OCI-LY7 (cell line): ENCODE results near the gene SERGEF. TPM values are rescaled to one million over a fixed set of nuclear protein-coding genes. Genes with fewer than 3 reads are reported as not detected.

ENCODE experiments used
- BruUV-seq: library from RNA; stranded (reverse); fragments of 400-500 nt; replicated peaks from 2 replicates; lab custom pipeline; 2021; lab: Mats Ljungman, UMichigan
- CTCF ChIA-PET: fragments of 300-600 bp; sonication (Branson Sonifier 250); formaldehyde crosslinking; loops from one replicate; lab custom pipeline; 2022; ENCODE audit warnings: antibody characterized with exemption; ENCODE audit not compliant: unreplicated experiment; lab: Charles Lee
- POLR2A ChIA-PET: fragments of 300-600 bp; sonication (Branson Sonifier 250); formaldehyde crosslinking; loops from one replicate; lab custom pipeline; 2022; ENCODE audit warnings: antibody characterized with exemption; lab: Charles Lee
- DNase-seq: peaks from one replicate; pipeline ENCODE4 v3.0.0-alpha.2; 2015; ENCODE audit warnings: low spot score
- H2AFZ ChIP-seq: fragments of 200-600 bp; sonication (generic), shearing (Covaris generic); 2 replicates; pipeline ENCODE4 v1.6.1; 2014; ENCODE audit warnings: mild to moderate bottlenecking, antibody characterized with exemption, low read length, moderate library complexity
- H3K27ac ChIP-seq: fragments of 200-600 bp; sonication (generic); 2 replicates; pipeline ENCODE4 v1.5.1; 2014; ENCODE audit warnings: mixed run types, low read depth, mild to moderate bottlenecking, moderate library complexity, low read length, inconsistent platforms; ENCODE audit not compliant: poor library complexity, severe bottlenecking
- H3K36me3 ChIP-seq: fragments of 200-600 bp; sonication (generic); 2 replicates; pipeline ENCODE4 v1.6.1; 2014; ENCODE audit warnings: mild to moderate bottlenecking, antibody characterized with exemption, low read length, moderate library complexity, mixed read lengths; ENCODE audit not compliant: insufficient read depth
- H3K4me1 ChIP-seq: fragments of 200-600 bp; sonication (generic); 2 replicates; pipeline ENCODE4 v1.5.1; 2014; ENCODE audit warnings: mild to moderate bottlenecking, low read length; ENCODE audit not compliant: insufficient read depth, poor library complexity, severe bottlenecking
- H3K4me2 ChIP-seq: fragments of 200-600 bp; sonication (generic); 2 replicates; pipeline ENCODE4 v1.6.1; 2014; ENCODE audit warnings: mild to moderate bottlenecking, low read length
- H3K4me3 ChIP-seq: fragments of 200-600 bp; sonication (generic); 2 replicates; pipeline ENCODE4 v1.5.1; 2014; ENCODE audit warnings: mild to moderate bottlenecking, low read depth, low read length; ENCODE audit not compliant: poor library complexity, severe bottlenecking
- H3K79me2 ChIP-seq: fragments of 200-600 bp; sonication (generic); 2 replicates; pipeline ENCODE4 v1.6.1; 2016; ENCODE audit warnings: low read depth, mild to moderate bottlenecking, low read length, moderate library complexity, mixed read lengths; ENCODE audit not compliant: insufficient read depth
- H3K9me2 ChIP-seq: fragments of 200-600 bp; sonication (generic); 2 replicates; pipeline ENCODE4 v1.6.1; 2016; ENCODE audit warnings: mild to moderate bottlenecking, low read length, mixed read lengths; ENCODE audit not compliant: insufficient read depth
- H3K9me3 ChIP-seq: fragments of 200-600 bp; sonication (generic); 2 replicates; pipeline ENCODE4 v1.6.1; 2014; ENCODE audit warnings: mild to moderate bottlenecking, mixed run types, low read length, mixed read lengths
- H4K20me1 ChIP-seq: fragments of 200-600 bp; sonication (generic); 2 replicates; pipeline ENCODE4 v1.6.1; 2014; ENCODE audit warnings: mild to moderate bottlenecking, antibody characterized with exemption, low read length, moderate library complexity, mixed read lengths; ENCODE audit not compliant: insufficient read depth
- CTCF ChIP-seq: fragments of 200-600 bp; sonication (generic); conservative IDR thresholded peaks from 2 replicates; pipeline ENCODE4 v1.5.1; 2014; ENCODE audit warnings: mild to moderate bottlenecking, antibody characterized with exemption, low read length, moderate library complexity, mixed read lengths
- EZH2phosphoT487 ChIP-seq: fragments of 200-600 bp; sonication (generic); IDR thresholded peaks from 2 replicates; pipeline ENCODE4 v1.6.1; 2018; ENCODE audit warnings: low read depth, borderline replicate concordance, mild to moderate bottlenecking, mixed run types, antibody characterized with exemption, low read length, moderate library complexity, mixed read lengths
- intact Hi-C: fragments of 100-400 bp; cut with micrococcal nuclease; formaldehyde crosslinking; loops from one replicate; pipeline ENCODE4 v1.10.0; 2022; ENCODE audit not compliant: unreplicated experiment
- total RNA-seq, 2 experiments: library from RNA; depleted of rRNA in 1 of 2; stranded (reverse); fragments of >200 nt in 1 of 2; shearing (Covaris generic) in 1 of 2; gene quantifications; 2 replicates each; pipeline ENCODE4 v1.2.3, GENCODE V29; 2014 to 2022

SERGEF gene
- total RNA-seq, 2 experiments from 2014 or later: 35.4 to 42.2 TPM

- Histone ChIP-seq H3K9me3 (no peaks in the 10 kb centered on the region), H3K27ac (no peak overlapping the region), H3K36me3 (no peaks in the 10 kb centered on the region), H2AFZ (no peak overlapping the region), H3K4me2 (no peak overlapping the region), H3K9me2 (no peaks in the 10 kb centered on the region), H3K4me3 (no peak overlapping the region), H3K4me1 (no peaks in the 10 kb centered on the region), H3K79me2 (no peaks in the 10 kb centered on the region), H4K20me1 (no peaks in the 10 kb centered on the region)
- ChIA-PET CTCF (no interaction called here), POLR2A (no interaction called here)
- TF ChIP-seq EZH2phosphoT487 (no peak), CTCF (no peak)
- intact Hi-C loops: no loop called here
- no peak for DNase-seq
- no TSS peak for BruUV-seq
Observed at GRCh38 chr11:17805043-17805442, 207.8 kb downstream of the SERGEF start.

- H3K4me2 ChIP-seq: no peak overlapping the region
- no TSS peak for BruUV-seq
- ChIA-PET CTCF (no interaction called here), POLR2A (no interaction called here)
- no peaks in the 10 kb centered on the region for H3K9me2 ChIP-seq
- no peaks in the 10 kb centered on the region for H3K36me3 ChIP-seq
- H3K79me2 ChIP-seq: no peaks in the 10 kb centered on the region
- no peak overlapping the region for H3K27ac ChIP-seq
- no peak for TF ChIP-seq EZH2phosphoT487
- no peak for TF ChIP-seq CTCF
- H3K4me1 ChIP-seq: no peaks in the 10 kb centered on the region
- H2AFZ ChIP-seq: no peak overlapping the region
- no peaks in the 10 kb centered on the region for H3K9me3 ChIP-seq
- no peak overlapping the region for H3K4me3 ChIP-seq
- intact Hi-C loops: no loop called here
- no peaks in the 10 kb centered on the region for H4K20me1 ChIP-seq
- DNase-seq: no peak
Observed at GRCh38 chr11:17803754-17804334, 209.0 kb downstream of the SERGEF start.

GRCh38 chr11:17802491-17802890 lies 210.4 kb downstream of the SERGEF start:
- no peak for DNase-seq
- Histone ChIP-seq H3K4me3 (no peak overlapping the region), H3K9me3 (no peaks in the 10 kb centered on the region), H4K20me1 (no peaks in the 10 kb centered on the region), H3K79me2 (no peaks in the 10 kb centered on the region), H2AFZ (no peak overlapping the region), H3K4me2 (no peak overlapping the region), H3K9me2 (no peaks in the 10 kb centered on the region), H3K4me1 (no peaks in the 10 kb centered on the region), H3K36me3 (no peaks in the 10 kb centered on the region), H3K27ac (no peak overlapping the region)
- intact Hi-C loops: no loop called here
- no TSS peak for BruUV-seq
- ChIA-PET POLR2A (interaction anchor here (1.7 kb wide), 1 partner anchor 10 kb away, joined by 5 read pairs; no protein-coding TSS in a partner anchor), CTCF (no interaction called here)
- TF ChIP-seq CTCF: no peak
- TF ChIP-seq EZH2phosphoT487: no peak
